K562 (cell line): ENCODE measurements around the gene ATP9A. TPM values are rescaled to one million over a fixed set of nuclear protein-coding genes. Genes with fewer than 3 reads are reported as not detected.
A peak's percentile ranks its signal among the peaks of the same experiment; 100 is the strongest.

Source experiments
- ATAC-seq: fragments of 200-7000 bp; cut with Tn5 transposase; 3 replicates; pipeline ENCODE4 v1.9.1; 2020; ENCODE audit warnings: moderate library complexity
- BruUV-seq: library from RNA; stranded (reverse); fragments of 400-500 nt; replicated peaks from 2 replicates; lab custom pipeline; 2021; lab: Mats Ljungman, UMichigan
- CTCF ChIA-PET: fragments of 300-600 bp; formaldehyde crosslinking; extraction: SDS; loops from one replicate; lab custom pipeline; 2021; ENCODE audit warnings: low intra/inter-chr PET ratio; lab: Yijun Ruan, JAX
- POLR2A ChIA-PET: fragments of 300-600, 350-650 bp; sonication (Branson Sonifier 250); formaldehyde crosslinking; extraction: SDS; loops from one replicate; lab custom pipeline; 2021; ENCODE audit warnings: antibody characterized with exemption, inconsistent platforms; lab: Yijun Ruan, JAX
- DNase-seq, 4 experiments: peaks; one replicate each; pipeline versions ENCODE4 v3.0.0 to v3.0.0-alpha.2; 2011 to 2018; ENCODE audit warnings: low spot score in 3 of 4, mixed read lengths in 3 of 4; ENCODE audit errors: extremely low read depth in 1 of 4
- FAIRE-seq: peaks from 2 replicates; lab custom pipeline; 2011; peaks lifted over from hg19 to GRCh38; lab: Jason Lieb, UNC
- H2AFZ ChIP-seq: 2 replicates; pipeline ENCODE4 v1.6.0; 2011; ENCODE audit warnings: low read depth, low read length, control low read depth, inconsistent platforms
- H3K27ac ChIP-seq: fragments of 200-600 bp; 3 replicates; pipeline ENCODE4 v1.8.0; 2011; ENCODE audit warnings: low read depth, mild to moderate bottlenecking, control low read depth, inconsistent platforms, low read length, moderate library complexity, mixed read lengths; ENCODE audit errors: extremely low read depth
- H3K27me3 ChIP-seq, 2 experiments: fragments of 300-600 bp in 1 of 2; 2 replicates in 1 of 2; 3 replicates in 1 of 2; pipeline versions ENCODE4 v1.6.0 to v1.8.0; 2011; ENCODE audit warnings: inconsistent platforms in 2 of 2, low read length in 2 of 2, mild to moderate bottlenecking in 1 of 2, mixed read lengths in 1 of 2, moderate library complexity in 1 of 2; ENCODE audit not compliant: control insufficient read depth in 2 of 2, insufficient read depth in 2 of 2
- H3K36me3 ChIP-seq: fragments of 300-600 bp; 3 replicates; pipeline ENCODE4 v1.8.0; 2011; ENCODE audit warnings: mild to moderate bottlenecking, low read length, inconsistent platforms; ENCODE audit not compliant: control insufficient read depth, insufficient read depth
- H3K4me1 ChIP-seq, 2 experiments: fragments of 200-600 bp in 1 of 2; replicated peaks in 1 of 2; 2 replicates in 1 of 2; 3 replicates in 1 of 2; pipeline versions ENCODE4 v1.5.1 to v1.8.0; 2011; ENCODE audit warnings: inconsistent platforms in 2 of 2, low read length in 2 of 2, mild to moderate bottlenecking in 1 of 2, mixed read lengths in 1 of 2, moderate library complexity in 1 of 2; ENCODE audit not compliant: control insufficient read depth in 2 of 2, insufficient read depth in 2 of 2
- H3K4me2 ChIP-seq: 2 replicates; pipeline ENCODE4 v1.6.1; 2011; ENCODE audit warnings: low read length, control low read depth, inconsistent platforms, mixed read lengths; ENCODE audit not compliant: insufficient read depth
- H3K4me3 ChIP-seq: fragments of 200-600 bp; sonication (generic), shearing (Covaris generic); 2 replicates; pipeline ENCODE4 v1.5.1; 2016; ENCODE audit warnings: control low read depth, inconsistent platforms
- H3K79me2 ChIP-seq: fragments of 200-600 bp; 3 replicates; pipeline ENCODE4 v1.8.0; 2011; ENCODE audit warnings: low read length, inconsistent platforms; ENCODE audit not compliant: control insufficient read depth, insufficient read depth
- H3K9ac ChIP-seq, 2 experiments: 2 replicates each; pipeline versions ENCODE4 v1.6.0 to v1.6.1; 2011; ENCODE audit warnings: low read depth in 2 of 2, low read length in 2 of 2, control low read depth in 1 of 2, inconsistent platforms in 1 of 2, mild to moderate bottlenecking in 1 of 2, mixed read lengths in 1 of 2; ENCODE audit not compliant: insufficient read depth in 1 of 2
- H3K9me1 ChIP-seq: one replicate; pipeline ENCODE4 v1.6.0; 2011; ENCODE audit warnings: inconsistent platforms, mild to moderate bottlenecking, low read length, moderate library complexity; ENCODE audit not compliant: control insufficient read depth, insufficient read depth
- H3K9me3 ChIP-seq: replicated peaks from 2 replicates; pipeline ENCODE4 v1.5.1; 2011; ENCODE audit warnings: low read depth, low read length, inconsistent platforms; ENCODE audit not compliant: control insufficient read depth, insufficient read depth
- H4K20me1 ChIP-seq: replicated peaks from 2 replicates; pipeline ENCODE4 v1.6.1; 2011; ENCODE audit warnings: low read length, inconsistent platforms, mixed read lengths; ENCODE audit not compliant: control insufficient read depth, insufficient read depth
- CSDE1 ChIP-seq, 2 experiments: fragments of 450-650 bp; IDR thresholded peaks; 2 replicates each; pipeline ENCODE4 v1.6.1; 2016; ENCODE audit warnings: mild to moderate bottlenecking in 1 of 2
- GABPB2 ChIP-seq: fragments of 250-450 bp; sonication (Bioruptor Pico); conservative IDR thresholded peaks from 2 replicates; pipeline ENCODE4 v1.5.1; 2021; ENCODE audit warnings: mild to moderate bottlenecking
- KHSRP ChIP-seq: fragments of 450-650 bp; IDR thresholded peaks from 2 replicates; pipeline ENCODE4 v1.6.1; 2017
- PTBP1 ChIP-seq: fragments of 200-400 bp; formaldehyde crosslinking; IDR thresholded peaks from 2 replicates; pipeline ENCODE4 v1.6.1; 2017; ENCODE audit warnings: low read depth, low read length
- RBBP5 ChIP-seq: fragments of 200-600 bp; sonication (generic); IDR thresholded peaks from 2 replicates; pipeline ENCODE4 v1.6.1; 2012; ENCODE audit warnings: borderline replicate concordance, mild to moderate bottlenecking, low read length, control low read depth, inconsistent platforms; ENCODE audit not compliant: insufficient read depth, poor library complexity, severe bottlenecking
- SRSF3 ChIP-seq: fragments of 200-400 bp; formaldehyde crosslinking; IDR thresholded peaks from 2 replicates; pipeline ENCODE4 v1.6.1; 2016; ENCODE audit warnings: mild to moderate bottlenecking, low read length, moderate library complexity; ENCODE audit not compliant: insufficient read depth
- TBP ChIP-seq: optimal IDR thresholded peaks from 2 replicates; pipeline ENCODE3; 2011; ENCODE audit warnings: low read depth, low read length, improper control_type of control experiment
- WGBS: fragments of 100-300 bp; shearing (Covaris generic); methylation state at CpG from one replicate; pipeline ENCODE4 v1.1.6; 2016; ENCODE audit warnings: low coverage, mixed read lengths; ENCODE audit not compliant: insufficient coverage; ENCODE audit errors: missing lambda C conversion rate; 5-methylcytosine and 5-hydroxymethylcytosine counted together
- in situ Hi-C: fragments of 300-500 bp; cut with MboI; formaldehyde crosslinking; loops from 4 replicates; pipeline ENCODE4 v1.15.0; 2018; ENCODE audit warnings: inconsistent platforms, mixed read lengths
- intact Hi-C: fragments of 100-400 bp; cut with micrococcal nuclease; formaldehyde crosslinking; loops from 2 replicates; pipeline ENCODE4 v1.14.2; 2022
- polyA plus RNA-seq, 8 experiments: library from polyadenylated mRNA; depleted of rRNA in 4 of 8; stranded (reverse) in 5 of 8; unstranded in 3 of 8; fragments of >200 nt; fragmentation: Nextera tagmentation in 2 of 8; fragmentation: Illumina TruSeq in 1 of 8; extraction: Ambion mirVana in 2 of 8; extraction: Trizol in 1 of 8; gene quantifications; 2 replicates each; pipeline versions ENCODE4 v1.2.1 to v1.2.3, GENCODE V29; 2011 to 2014; ENCODE audit warnings: inconsistent platforms in 1 of 8, missing spikeins in 1 of 8
- total RNA-seq, 7 experiments: library from RNA; depleted of rRNA in 6 of 7; stranded (reverse); fragments of >200 nt in 6 of 7; fragmentation: Illumina TruSeq in 2 of 7; extraction: Trizol in 2 of 7; gene quantifications; 2 replicates each; pipeline versions ENCODE4 v1.2.1 to v1.2.3, GENCODE V29; 2011 to 2021; ENCODE audit warnings: low replicate concordance in 1 of 7
- TF ChIP-seq, protein P1 (sequence below), 2 experiments: fragments of 450-650 bp in 1 of 2; sonication (generic) in 1 of 2; formaldehyde crosslinking in 1 of 2; IDR thresholded peaks; 2 replicates each; pipeline versions ENCODE4 v1.7.1 to v1.9.0; 2016 to 2022; ENCODE audit warnings: inconsistent platforms in 1 of 2, mild to moderate bottlenecking in 1 of 2, missing genetic modification reagents in 1 of 2

Gene ATP9A
- total and polyA plus RNA-seq, 9 of the 15 experiments (the other 6 are each of a cell fraction or from before 2014, with no cell fraction given): 0.18 to 0.62 (median 0.29) TPM

DNA sequence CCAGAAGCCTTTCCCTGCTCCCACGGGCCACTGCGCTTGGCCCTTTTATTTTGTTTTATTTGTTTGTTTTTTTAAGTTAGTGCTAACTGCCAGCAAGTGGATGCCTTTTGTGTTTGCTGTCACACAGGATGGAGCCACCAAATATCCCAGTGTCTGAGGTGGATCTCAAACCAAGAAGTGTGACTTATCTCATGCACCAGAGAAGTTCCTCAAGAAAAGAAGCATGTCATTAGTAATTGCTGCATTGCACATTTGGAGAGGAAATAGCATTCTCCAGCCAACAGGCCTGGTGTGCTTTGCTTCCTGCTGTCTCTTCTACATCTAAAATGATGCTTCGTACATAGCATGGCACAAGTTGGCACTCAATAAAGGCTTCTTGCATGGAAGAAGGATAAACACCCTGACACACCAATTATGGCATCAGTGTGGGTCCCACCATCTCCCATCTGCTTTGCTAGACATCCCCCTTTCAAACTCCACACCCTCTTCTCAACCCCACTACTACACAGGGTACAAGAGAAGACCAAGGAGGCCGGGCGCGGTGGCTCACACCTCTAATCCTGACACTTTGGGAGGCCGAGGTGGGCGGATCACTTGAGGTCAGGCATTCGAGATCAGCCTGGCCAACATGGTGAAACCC lies 1.9 kb upstream of the ATP9A start (continued):
- TF ChIP-seq RBBP5 (no peak), PTBP1 (no peak), GABPB2 (CRISPR knock-in tag) (no peak), SRSF3 (no peak), KHSRP (no peak)

DNA sequence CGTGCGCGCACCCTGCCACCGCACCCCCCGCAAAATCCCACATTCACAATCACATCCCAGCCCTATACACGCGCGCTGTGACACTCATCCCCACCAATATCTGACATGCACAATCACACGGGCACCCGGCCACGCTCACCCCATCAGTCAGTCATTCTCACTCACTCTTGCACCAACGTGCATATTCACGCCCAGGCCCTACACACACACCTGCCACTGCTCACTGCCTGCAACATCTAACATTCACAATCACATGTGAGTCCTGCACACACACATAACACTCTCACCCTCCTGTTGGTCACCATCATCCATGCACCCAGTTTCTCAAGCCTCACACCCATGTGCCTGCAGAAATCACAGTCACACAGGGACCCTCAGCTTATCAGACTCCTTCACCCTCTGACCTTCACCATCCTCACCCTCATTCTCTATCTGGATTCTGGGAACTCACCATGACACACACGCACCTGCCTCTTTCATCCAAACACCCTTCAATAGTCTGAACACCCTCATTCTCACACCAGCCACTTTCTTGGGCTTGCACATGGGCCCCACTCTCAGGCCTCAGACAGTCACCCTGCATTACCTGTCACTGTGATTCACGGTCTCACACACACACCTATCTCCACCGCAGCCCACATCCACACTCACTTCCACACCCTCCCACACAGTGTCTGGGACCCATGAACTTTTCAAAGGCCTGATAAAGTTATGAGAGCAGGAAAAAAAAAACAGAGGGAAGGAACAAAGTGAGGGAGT lies 748 bp upstream of the ATP9A start:
- Histone ChIP-seq H4K20me1 (no peaks in the 10 kb centered on the region), H3K9me1 (no peaks in the 10 kb centered on the region), H2AFZ (no peak overlapping the region), H3K27ac (no peak overlapping the region), H3K4me3 (no peak overlapping the region), H3K4me2 (no peak overlapping the region), H3K36me3 (no peaks in the 10 kb centered on the region), H3K79me2 (no peaks in the 10 kb centered on the region), H3K4me1 (peaks cover 0 to 10% of the 10 kb centered on the region in 2 experiments; a peak in 2 of 5 replicates), H3K27me3 (peaks cover 5 to 14% of the 10 kb centered on the region in 2 experiments; a peak in 3 of 5 replicates), H3K9ac (no peak overlapping the region), H3K9me3 (no peaks in the 10 kb centered on the region)
- ChIA-PET CTCF (no interaction called here), POLR2A (no interaction called here)
- FAIRE-seq: no peak
- BruUV-seq: no TSS peak
- ATAC-seq: no peak
- 19% methylated on average over 9 of the region's 16 CpGs for WGBS
- in situ Hi-C loops (no loop called here), intact Hi-C loops (no loop called here)
- DNase-seq: no peak
- TF ChIP-seq CSDE1 (IDR thresholded peaks at IDR 0.05) (no peak), TBP (no peak)
- TF ChIP-seq, protein P1, sequence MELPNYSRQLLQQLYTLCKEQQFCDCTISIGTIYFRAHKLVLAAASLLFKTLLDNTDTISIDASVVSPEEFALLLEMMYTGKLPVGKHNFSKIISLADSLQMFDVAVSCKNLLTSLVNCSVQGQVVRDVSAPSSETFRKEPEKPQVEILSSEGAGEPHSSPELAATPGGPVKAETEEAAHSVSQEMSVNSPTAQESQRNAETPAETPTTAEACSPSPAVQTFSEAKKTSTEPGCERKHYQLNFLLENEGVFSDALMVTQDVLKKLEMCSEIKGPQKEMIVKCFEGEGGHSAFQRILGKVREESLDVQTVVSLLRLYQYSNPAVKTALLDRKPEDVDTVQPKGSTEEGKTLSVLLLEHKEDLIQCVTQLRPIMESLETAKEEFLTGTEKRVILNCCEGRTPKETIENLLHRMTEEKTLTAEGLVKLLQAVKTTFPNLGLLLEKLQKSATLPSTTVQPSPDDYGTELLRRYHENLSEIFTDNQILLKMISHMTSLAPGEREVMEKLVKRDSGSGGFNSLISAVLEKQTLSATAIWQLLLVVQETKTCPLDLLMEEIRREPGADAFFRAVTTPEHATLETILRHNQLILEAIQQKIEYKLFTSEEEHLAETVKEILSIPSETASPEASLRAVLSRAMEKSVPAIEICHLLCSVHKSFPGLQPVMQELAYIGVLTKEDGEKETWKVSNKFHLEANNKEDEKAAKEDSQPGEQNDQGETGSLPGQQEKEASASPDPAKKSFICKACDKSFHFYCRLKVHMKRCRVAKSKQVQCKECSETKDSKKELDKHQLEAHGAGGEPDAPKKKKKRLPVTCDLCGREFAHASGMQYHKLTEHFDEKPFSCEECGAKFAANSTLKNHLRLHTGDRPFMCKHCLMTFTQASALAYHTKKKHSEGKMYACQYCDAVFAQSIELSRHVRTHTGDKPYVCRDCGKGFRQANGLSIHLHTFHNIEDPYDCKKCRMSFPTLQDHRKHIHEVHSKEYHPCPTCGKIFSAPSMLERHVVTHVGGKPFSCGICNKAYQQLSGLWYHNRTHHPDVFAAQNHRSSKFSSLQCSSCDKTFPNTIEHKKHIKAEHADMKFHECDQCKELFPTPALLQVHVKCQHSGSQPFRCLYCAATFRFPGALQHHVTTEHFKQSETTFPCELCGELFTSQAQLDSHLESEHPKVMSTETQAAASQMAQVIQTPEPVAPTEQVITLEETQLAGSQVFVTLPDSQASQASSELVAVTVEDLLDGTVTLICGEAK (IDR thresholded peaks at IDR 0.05): 0 out of 2 replicates have a peak, but pooled peaks have one; percentile 26
- TF ChIP-seq, protein P1 (CRISPR knock-in tag; IDR thresholded peaks at IDR 0.05): no peak
